Measurements from ENCODE around the gene IL19.

IL19 gene

DNA sequence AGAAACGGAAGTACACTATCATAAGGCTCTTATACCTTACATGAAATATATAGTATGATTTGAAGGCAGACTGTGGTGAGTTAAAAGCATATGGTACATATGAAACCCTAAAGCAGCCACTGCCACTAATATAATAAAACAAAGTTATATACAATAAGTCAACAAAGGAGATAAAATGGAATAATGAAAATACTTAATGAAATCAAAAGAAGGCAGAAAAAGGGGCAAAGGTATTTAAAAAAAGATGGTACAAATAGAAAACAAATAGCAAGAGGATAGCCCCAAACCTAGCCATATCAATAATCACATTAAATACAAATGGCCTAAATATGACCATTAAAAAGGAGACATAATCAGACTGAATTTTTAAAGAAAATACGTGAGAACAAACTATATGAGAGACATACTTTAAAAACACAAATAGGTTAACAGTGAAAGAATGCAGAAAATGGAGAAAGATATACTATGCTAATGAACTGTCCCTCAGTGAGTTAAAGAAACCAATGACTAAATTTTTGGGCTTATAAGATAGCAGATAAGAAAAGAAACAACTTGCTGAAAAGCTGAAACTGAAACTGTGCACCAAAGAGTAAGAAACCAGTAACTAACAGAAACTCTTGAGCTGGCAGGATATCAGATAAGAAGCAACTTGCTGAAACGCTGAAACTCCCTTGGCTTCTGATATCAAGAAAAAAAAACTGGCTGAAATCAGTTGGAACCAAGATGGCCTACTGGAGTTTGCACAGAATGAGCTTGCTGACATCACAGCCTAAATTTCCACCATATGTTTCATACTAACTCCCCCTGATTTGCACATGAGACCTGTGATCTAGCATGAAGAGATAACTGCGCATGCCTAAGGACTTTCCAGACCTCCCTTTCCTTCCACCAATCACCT is 46.1 kb downstream of the IL19 start:
- peaks cover 9% of the 10 kb centered on the region; the same call in 1 of the 2 replicates for H3K27me3 ChIP-seq (ENCODE audit: insufficient read depth, low read length)
- no peaks in the 10 kb centered on the region for H3K36me3 ChIP-seq (ENCODE audit: insufficient read depth, low read length)
- H3K4me2 ChIP-seq (ENCODE audit: low read length) = no peak overlapping the region
- H3K9ac ChIP-seq (ENCODE audit: low read length) = no peak overlapping the region
- H3K9me3 ChIP-seq (ENCODE audit: low read length) = peaks cover 12% of the 10 kb centered on the region; the same call in 1 of the 2 replicates
- no peak overlapping the region for H3K27ac ChIP-seq (ENCODE audit: low read depth, low read length, poor library complexity, severe bottlenecking)
- no peaks in the 10 kb centered on the region for H4K20me1 ChIP-seq (ENCODE audit: insufficient read depth, low read length)
- no peaks in the 10 kb centered on the region for H3K79me2 ChIP-seq (ENCODE audit: insufficient read depth, low read length)
- no peak for TF ChIP-seq EZH2 (IDR thresholded peaks at IDR 0.05; ENCODE audit: borderline replicate concordance, low read length)
- no peak for TF ChIP-seq CTCF (IDR thresholded peaks at IDR 0.05; ENCODE audit: low read length)
- H3F3A ChIP-seq (ENCODE audit: insufficient read depth, low read length) = no peaks in the 10 kb centered on the region
- no peak overlapping the region; the same call in 1 of the 2 replicates for H2AFZ ChIP-seq (ENCODE audit: low read length)
- no peak overlapping the region for H3K4me3 ChIP-seq (ENCODE audit: low read depth, low read length, poor library complexity, severe bottlenecking)
- H3K9me2 ChIP-seq (ENCODE audit: low read depth, low read length) = no peaks in the 10 kb centered on the region
- H3K4me1 ChIP-seq (ENCODE audit: insufficient read depth, low read length, severe bottlenecking) = no peaks in the 10 kb centered on the region

- no peaks in the 10 kb centered on the region for H4K20me1 ChIP-seq (ENCODE audit: insufficient read depth, low read length)
- H3K9me2 ChIP-seq (ENCODE audit: low read depth, low read length) = no peaks in the 10 kb centered on the region
- H3K9me3 ChIP-seq (ENCODE audit: low read length) = no peaks in the 10 kb centered on the region
- H3K4me3 ChIP-seq (ENCODE audit: low read depth, low read length, poor library complexity, severe bottlenecking) = no peak overlapping the region
- TF ChIP-seq EZH2 (IDR thresholded peaks at IDR 0.05; ENCODE audit: borderline replicate concordance, low read length) = no peak
- TF ChIP-seq CTCF (IDR thresholded peaks at IDR 0.05; ENCODE audit: low read length) = no peak
- H3F3A ChIP-seq (ENCODE audit: insufficient read depth, low read length) = no peaks in the 10 kb centered on the region
- H3K4me1 ChIP-seq (ENCODE audit: insufficient read depth, low read length, severe bottlenecking) = no peaks in the 10 kb centered on the region
- H2AFZ ChIP-seq (ENCODE audit: low read length) = no peak overlapping the region
- no peaks in the 10 kb centered on the region for H3K27me3 ChIP-seq (ENCODE audit: insufficient read depth, low read length)
- H3K79me2 ChIP-seq (ENCODE audit: insufficient read depth, low read length) = no peaks in the 10 kb centered on the region
- no peak overlapping the region for H3K27ac ChIP-seq (ENCODE audit: low read depth, low read length, poor library complexity, severe bottlenecking)
- H3K36me3 ChIP-seq (ENCODE audit: insufficient read depth, low read length) = no peaks in the 10 kb centered on the region
- H3K4me2 ChIP-seq (ENCODE audit: low read length) = no peak overlapping the region
- H3K9ac ChIP-seq (ENCODE audit: low read length) = no peak overlapping the region
These were observed 50.9 kb downstream of the IL19 start for GRCh38 chr1:206821493-206821892.

DNA sequence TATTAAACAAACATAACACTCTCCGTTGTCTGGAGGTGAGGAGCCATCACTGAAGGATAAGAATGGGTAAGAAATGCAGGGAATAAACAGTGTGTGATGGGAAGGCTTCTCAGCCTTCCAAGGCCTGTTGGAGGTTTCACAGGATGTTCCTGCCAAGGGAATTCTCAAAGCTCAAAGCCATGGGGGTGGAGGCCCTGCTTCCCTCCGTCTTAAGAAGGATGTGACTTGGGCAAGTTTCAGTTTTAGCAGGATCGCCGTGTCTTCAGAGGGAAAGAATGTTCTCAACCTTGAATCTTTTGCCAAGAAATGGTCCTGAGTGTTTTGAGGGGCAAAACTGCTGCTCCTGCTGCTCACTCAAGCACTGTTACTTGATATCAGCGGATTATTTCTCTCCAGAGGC is 53.2 kb downstream of the IL19 start:
- H3K4me3 ChIP-seq (ENCODE audit: low read depth, low read length, poor library complexity, severe bottlenecking) = no peak overlapping the region
- no peak overlapping the region for H3K4me2 ChIP-seq (ENCODE audit: low read length)
- H3K27me3 ChIP-seq (ENCODE audit: insufficient read depth, low read length) = no peaks in the 10 kb centered on the region
- H3K9me2 ChIP-seq (ENCODE audit: low read depth, low read length) = no peaks in the 10 kb centered on the region
- no peak overlapping the region for H3K27ac ChIP-seq (ENCODE audit: low read depth, low read length, poor library complexity, severe bottlenecking)
- no peaks in the 10 kb centered on the region for H3K4me1 ChIP-seq (ENCODE audit: insufficient read depth, low read length, severe bottlenecking)
- H3K9me3 ChIP-seq (ENCODE audit: low read length) = no peaks in the 10 kb centered on the region
- no peaks in the 10 kb centered on the region for H4K20me1 ChIP-seq (ENCODE audit: insufficient read depth, low read length)
- no peaks in the 10 kb centered on the region for H3F3A ChIP-seq (ENCODE audit: insufficient read depth, low read length)
- no peak overlapping the region for H3K9ac ChIP-seq (ENCODE audit: low read length)
- TF ChIP-seq CTCF (IDR thresholded peaks at IDR 0.05; ENCODE audit: low read length) = no peak
- no peak for TF ChIP-seq EZH2 (IDR thresholded peaks at IDR 0.05; ENCODE audit: borderline replicate concordance, low read length)
- H3K36me3 ChIP-seq (ENCODE audit: insufficient read depth, low read length) = no peaks in the 10 kb centered on the region
- H3K79me2 ChIP-seq (ENCODE audit: insufficient read depth, low read length) = no peaks in the 10 kb centered on the region
- H2AFZ ChIP-seq (ENCODE audit: low read length) = no peak overlapping the region
